HG02642 (cell line): ENCODE data around the gene PLA2G12B.
"Not testable (repeated sequence)": the region's sequence is repeated elsewhere in the genome, so short reads cannot be mapped to it uniquely, and the experiment has no call there.

Experiments used
- ATAC-seq: cut with Tn5 transposase; IDR thresholded peaks from one replicate; pipeline ENCODE4 v1.9.1; 2021; ENCODE audit warnings: mild to moderate bottlenecking; ENCODE audit not compliant: unreplicated experiment, poor library complexity

PLA2G12B gene

GRCh38 chr10:72943498-72944234, 10.9 kb downstream of the PLA2G12B start:
- ATAC-seq, result no peak

DNA sequence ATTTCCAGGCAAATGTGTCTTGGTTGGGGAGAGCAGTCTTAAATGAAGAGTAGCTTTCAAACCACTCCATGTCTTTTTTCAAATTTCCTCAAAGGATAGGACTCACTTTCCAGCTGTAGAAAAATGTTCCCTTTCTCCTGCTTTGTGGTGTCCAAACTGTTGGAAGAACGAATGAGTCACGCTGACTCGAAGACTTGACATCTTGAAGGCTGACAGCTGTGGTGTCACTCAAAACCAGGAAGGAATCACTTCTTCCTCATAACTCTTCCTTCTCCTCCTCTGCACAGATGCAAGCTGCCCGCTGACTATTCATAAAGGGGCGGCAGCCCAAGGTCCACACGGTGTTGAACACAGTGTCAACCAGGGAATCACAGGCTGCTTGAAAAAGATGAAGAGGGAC, 19.2 kb downstream of the PLA2G12B start:
- no peak for ATAC-seq

DNA sequence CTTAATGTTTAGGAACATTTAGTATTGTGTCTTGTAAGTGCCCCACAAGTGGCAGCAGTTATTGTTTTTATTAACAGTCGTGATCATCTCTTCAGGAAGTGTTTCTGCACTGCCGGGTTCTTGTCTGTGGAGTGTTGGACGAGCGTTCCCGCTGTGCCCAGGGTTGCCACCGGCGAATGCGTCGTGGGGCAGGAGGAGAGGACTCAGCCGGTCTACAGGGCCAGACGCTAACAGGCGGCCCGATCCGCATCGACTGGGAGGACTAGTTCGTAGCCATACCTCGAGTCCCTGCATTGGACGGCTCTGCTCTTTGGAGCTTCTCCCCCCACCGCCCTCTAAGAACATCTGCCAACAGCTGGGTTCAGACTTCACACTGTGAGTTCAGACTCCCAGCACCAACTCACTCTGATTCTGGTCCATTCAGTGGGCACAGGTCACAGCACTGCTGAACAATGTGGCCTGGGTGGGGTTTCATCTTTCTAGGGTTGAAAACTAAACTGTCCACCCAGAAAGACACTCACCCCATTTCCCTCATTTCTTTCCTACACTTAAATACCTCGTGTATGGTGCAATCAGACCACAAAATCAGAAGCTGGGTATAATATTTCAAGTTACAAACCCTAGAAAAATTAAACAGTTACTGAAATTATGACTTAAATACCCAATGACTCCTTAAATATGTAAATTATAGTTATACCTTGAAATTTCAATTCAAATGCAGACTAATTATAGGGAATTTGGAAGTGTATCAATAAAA, 22.2 kb downstream of the PLA2G12B start:
- no peak for ATAC-seq

DNA sequence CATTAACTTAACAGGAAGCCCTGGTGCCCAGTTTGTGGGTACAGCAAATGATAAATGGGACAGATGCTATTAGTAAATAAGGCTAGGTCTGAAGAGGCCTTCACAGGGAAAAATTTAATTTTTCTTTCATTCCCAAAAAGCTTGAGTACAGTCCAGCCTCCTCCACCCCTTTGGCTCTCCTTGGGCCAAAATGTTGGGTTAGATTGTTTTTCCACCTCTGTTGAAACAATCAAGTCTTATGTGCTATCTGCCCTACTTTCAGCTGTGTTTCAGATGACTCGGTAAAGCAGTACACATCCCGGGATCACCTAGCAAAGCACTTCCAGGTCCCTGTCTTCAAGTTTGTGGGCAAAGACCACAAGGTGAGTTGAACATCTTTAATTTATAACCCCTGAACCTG, 24.3 kb downstream of the PLA2G12B start:
- ATAC-seq, result no peak

- ATAC-seq, result no peak
These were observed 25.8 kb downstream of the PLA2G12B start for GRCh38 chr10:72928798-72929197.

GRCh38 chr10:72927485-72927884, 27.1 kb downstream of the PLA2G12B start:
- ATAC-seq, result no peak

DNA sequence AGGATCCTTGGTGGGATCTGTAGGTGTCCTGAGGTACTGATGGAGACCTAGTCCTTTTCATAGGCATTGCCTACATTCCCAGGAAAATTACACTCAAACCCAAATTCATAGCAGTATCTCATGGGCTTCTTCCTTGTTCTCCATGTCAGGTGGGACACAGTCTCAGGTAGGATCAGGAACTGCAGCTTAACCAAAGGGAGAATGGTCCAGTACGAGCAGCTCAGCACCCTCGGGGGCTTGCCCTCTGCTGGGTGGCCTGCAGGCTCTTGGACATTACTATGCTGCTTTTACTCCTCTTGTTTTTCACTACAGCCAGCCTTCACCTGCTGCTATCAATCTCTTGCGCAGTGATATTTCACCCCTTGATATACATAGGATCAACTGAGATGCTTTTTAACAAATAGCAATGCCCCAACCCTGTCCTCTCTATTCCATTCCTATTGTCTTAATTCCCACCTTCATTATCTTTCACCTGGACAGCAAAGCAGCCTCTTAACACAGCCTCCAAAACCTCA, 28.6 kb downstream of the PLA2G12B start:
- no peak for ATAC-seq

DNA sequence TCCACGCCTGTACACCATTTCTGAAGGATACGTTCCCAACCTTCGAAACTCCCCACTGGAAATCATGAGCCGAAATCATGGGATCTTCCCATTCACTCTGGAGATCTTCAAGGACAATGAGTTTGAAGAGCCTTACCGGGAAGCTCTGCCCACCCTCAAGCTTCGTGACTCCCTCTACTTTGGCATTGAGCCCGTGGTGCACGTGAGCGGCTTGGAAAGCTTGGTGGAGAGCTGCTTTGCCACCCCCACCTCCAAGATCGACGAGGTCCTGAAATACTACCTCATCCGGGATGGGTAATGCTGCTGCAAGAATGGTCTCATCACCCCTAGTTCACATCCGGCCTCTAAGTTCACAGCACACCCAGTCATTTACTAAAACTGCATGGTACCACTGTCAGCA, 30.3 kb downstream of the PLA2G12B start:
- no peak for ATAC-seq

- not testable (repeated sequence) for ATAC-seq
These were observed 33.4 kb downstream of the PLA2G12B start for GRCh38 chr10:72921147-72921683.

DNA sequence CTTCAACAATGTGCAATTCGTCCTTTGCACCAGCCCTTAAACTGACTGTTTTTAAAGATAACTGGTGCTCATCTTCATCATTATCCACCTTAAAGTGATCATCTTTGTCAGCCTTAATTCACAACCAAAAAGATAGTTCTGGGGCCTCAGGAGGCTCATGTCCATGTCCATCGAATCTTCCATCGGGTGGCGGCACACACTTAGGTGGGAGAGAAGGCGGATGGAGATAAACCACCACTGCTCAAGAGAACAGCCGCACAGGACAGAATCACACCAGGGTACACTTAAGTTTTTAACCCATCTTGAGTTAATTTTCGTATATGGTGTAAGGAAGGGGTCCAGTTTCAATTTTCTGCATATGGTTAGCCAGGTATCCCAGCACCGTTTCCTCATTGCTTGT, 36.3 kb downstream of the PLA2G12B start:
- ATAC-seq, result no peak

GRCh38 chr10:72917803-72918332, 36.7 kb downstream of the PLA2G12B start:
- not testable (repeated sequence) for ATAC-seq

DNA sequence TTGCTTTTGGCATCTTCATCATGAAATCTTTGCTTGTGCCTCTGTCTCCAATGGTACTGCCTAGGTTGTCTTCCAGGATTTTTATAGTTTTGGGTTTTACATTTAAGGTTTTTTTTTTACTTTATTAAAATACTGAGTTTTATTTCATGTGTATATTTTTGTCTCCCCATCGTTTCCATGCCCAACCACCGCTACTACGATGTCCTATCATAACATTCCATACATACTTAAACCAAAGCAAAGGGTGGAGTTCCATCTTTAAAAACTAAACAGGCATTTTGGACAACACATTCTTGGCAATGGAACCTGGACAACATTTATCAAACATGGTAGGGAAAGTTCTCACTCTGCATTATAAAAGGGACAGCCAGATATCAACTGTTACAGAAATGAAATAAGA, 37.4 kb downstream of the PLA2G12B start:
- ATAC-seq, result not testable (repeated sequence)

GRCh38 chr10:72913287-72913686, 41.3 kb downstream of the PLA2G12B start:
- ATAC-seq, result no peak

DNA sequence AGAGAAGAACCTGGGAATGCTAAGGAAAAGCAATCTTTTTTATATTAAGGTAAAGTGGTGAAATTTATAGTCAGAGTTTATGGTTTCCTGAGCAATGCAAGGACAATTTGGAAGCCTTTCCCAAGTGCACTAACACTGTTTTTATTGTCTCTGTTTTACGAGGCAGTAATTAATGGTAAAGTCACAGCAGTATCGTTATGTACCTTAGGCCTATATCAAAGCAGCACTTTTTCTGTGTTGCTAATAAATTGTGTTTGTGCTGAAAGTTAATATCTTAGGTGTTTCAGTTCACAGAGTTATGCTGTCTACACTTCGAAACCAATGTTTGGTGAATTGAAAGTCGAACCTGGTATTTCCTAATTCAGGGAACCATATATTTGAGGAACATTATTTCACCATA, 41.9 kb downstream of the PLA2G12B start:
- ATAC-seq, result no peak

DNA sequence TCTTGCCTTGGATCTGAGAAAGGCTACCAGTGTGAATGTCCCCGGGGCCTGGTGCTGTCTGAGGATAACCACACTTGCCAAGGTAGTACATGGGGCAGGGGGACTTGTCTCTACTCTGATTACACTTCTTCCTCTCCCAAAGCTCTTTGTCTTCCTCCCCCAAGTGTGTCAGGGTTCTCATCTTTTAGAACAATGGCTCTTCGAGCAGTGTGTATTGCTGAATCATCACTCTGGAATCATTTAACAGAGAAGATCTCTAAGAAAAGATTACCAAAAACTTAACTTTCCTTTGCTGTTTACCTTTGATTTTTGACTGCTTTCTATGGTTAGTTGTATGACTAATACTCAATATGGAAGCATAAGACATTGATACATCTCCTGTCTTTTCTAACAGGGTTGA, 42.8 kb downstream of the PLA2G12B start:
- ATAC-seq, result no peak

- no peak for ATAC-seq
These were observed 43.9 kb downstream of the PLA2G12B start for GRCh38 chr10:72910705-72911104.

- ATAC-seq, result no peak
These were observed 48.2 kb downstream of the PLA2G12B start for GRCh38 chr10:72906446-72906845.

- no peak for ATAC-seq
These were observed 49.8 kb downstream of the PLA2G12B start for GRCh38 chr10:72904806-72905205.

- ATAC-seq, result not testable (repeated sequence)
These were observed 50.6 kb downstream of the PLA2G12B start for GRCh38 chr10:72903941-72904446.

- no peak for ATAC-seq
These were observed 55.1 kb downstream of the PLA2G12B start for GRCh38 chr10:72899545-72899944.

DNA sequence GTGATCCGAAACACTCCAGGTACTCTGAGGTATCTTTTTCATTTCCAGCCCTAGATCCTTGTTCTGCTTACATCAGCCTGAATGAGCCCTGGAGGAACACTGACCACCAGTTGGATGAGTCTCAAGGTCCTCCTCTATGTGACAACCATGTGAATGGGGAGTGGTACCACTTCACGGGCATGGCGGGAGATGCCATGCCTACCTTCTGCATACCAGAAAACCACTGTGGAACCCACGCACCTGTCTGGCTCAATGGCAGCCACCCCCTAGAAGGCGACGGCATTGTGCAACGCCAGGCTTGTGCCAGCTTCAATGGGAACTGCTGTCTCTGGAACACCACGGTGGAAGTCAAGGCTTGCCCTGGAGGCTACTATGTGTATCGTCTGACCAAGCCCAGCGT, 56.0 kb downstream of the PLA2G12B start:
- no peak for ATAC-seq
